Nephron progenitor cell (in vitro differentiated cells): ENCODE measurements around the gene CELF5.
"Not testable (repeated sequence)": the region's sequence is repeated elsewhere in the genome, so short reads cannot be mapped to it uniquely, and the experiment has no call there.

Experiments
- DNase-seq: peaks from one replicate; pipeline ENCODE4 v3.0.0; 2021
- H3K27ac Mint-ChIP-seq: 2 replicates; pipeline ENCODE4 v1.8.0; 2021; ENCODE audit warnings: mild to moderate bottlenecking, moderate library complexity, mixed read lengths
- H3K27me3 Mint-ChIP-seq: 2 replicates; pipeline ENCODE4 v1.8.0; 2021; ENCODE audit warnings: mild to moderate bottlenecking, low read depth, mixed read lengths; ENCODE audit not compliant: poor library complexity
- H3K36me3 Mint-ChIP-seq: 2 replicates; pipeline ENCODE4 v1.8.0; 2021; ENCODE audit warnings: low read depth, mixed read lengths
- H3K4me1 Mint-ChIP-seq: 2 replicates; pipeline ENCODE4 v1.8.0; 2021; ENCODE audit warnings: mixed read lengths
- H3K4me3 Mint-ChIP-seq: 2 replicates; pipeline ENCODE4 v1.8.0; 2021; ENCODE audit warnings: mild to moderate bottlenecking, moderate library complexity, mixed read lengths
- H3K9me3 Mint-ChIP-seq: 2 replicates; pipeline ENCODE4 v1.8.0; 2021; ENCODE audit warnings: mild to moderate bottlenecking, moderate library complexity, mixed read lengths
- TF ChIP-seq, protein P1 (sequence below): fragments of 200-600 bp; sonication (generic); IDR thresholded peaks from 2 replicates; pipeline ENCODE4 v1.5.0; 2021; ENCODE audit warnings: antibody characterized with exemption

CELF5 gene

DNA sequence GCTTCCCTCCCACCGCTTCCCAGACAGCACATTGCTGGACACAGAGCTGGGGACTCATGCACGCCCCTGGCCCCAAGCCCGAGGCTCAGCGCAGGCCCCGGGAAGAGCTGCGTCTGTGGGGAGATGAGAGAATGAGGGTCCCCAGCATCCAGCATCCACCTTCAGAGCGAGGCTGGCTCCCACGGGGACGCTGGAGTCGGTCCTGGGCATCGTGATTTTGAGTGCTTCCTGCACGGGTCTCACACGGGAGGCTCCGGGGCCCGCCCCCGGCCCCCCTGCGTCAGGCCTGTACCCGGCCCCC, 34.0 kb upstream of the CELF5 start:
- Mint-ChIP-seq H3K4me1 (peaks cover 21% of the 10 kb centered on the region), H3K36me3 (peaks cover 14% of the 10 kb centered on the region), H3K27me3 (no peaks in the 10 kb centered on the region), H3K27ac (no peak overlapping the region), H3K9me3 (no peaks in the 10 kb centered on the region), H3K4me3 (no peak overlapping the region)
- no peak for DNase-seq
- TF ChIP-seq, protein P1, sequence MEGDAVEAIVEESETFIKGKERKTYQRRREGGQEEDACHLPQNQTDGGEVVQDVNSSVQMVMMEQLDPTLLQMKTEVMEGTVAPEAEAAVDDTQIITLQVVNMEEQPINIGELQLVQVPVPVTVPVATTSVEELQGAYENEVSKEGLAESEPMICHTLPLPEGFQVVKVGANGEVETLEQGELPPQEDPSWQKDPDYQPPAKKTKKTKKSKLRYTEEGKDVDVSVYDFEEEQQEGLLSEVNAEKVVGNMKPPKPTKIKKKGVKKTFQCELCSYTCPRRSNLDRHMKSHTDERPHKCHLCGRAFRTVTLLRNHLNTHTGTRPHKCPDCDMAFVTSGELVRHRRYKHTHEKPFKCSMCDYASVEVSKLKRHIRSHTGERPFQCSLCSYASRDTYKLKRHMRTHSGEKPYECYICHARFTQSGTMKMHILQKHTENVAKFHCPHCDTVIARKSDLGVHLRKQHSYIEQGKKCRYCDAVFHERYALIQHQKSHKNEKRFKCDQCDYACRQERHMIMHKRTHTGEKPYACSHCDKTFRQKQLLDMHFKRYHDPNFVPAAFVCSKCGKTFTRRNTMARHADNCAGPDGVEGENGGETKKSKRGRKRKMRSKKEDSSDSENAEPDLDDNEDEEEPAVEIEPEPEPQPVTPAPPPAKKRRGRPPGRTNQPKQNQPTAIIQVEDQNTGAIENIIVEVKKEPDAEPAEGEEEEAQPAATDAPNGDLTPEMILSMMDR, result no peak

DNA sequence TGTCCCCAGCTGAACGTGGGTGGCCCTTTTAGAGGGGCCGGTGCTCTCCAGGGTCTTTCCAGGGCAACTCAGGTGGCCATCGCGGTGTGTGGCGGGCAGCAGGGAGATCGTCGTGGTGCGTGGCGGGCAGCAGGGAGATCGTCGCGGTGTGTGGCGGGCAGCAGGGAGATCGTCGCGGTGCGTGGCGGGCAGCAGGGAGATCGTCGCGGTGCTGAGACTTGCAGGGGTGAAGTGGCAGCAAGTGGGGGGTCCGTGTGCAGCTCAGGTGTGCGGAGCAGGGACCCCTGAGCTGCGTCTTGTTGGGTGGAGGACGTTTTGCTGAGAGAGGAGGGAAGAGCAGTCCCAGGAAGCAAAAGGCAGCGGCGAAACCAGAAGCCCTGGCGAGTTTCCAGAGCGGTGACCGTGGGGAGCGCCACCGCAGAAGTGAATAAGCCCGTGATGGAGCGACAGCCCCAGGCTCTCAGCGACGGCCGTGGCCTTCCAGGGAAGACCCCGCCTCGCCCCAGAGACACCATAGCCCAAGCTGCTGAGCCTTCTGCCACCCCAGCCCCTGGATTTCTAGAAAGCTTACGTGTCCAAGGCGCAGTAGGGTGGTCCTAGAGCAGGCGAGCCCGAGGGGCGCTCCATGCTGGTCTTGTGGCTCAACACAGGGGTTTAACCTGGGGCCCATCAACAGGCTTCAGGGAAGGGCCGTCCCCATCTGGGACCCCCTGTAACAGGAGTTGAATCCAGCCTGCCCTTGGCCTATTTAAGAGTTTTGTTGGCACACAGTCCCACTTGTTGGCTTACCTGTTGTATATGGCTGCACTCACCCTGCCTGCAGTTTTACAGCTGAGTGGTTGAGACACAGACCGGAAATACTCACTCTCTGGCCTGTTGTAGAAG, 33.3 kb upstream of the CELF5 start:
- H3K27ac Mint-ChIP-seq, result peak overlapping the region; percentile 96

DNA sequence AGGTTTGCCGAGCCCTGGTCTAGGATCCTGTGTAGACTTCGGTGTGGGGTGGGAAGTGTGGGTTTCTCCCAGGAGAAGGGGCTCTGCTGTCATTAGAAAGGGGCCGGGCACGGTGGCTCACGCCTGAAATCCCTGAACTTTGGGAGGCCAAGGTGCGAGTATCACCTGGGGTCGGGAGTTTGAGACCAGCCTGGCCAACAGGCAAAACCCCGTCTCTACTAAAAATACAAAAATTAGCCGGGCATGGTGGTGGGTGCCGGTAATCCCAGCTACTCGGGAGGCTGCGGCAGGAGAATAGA, 32.7 kb upstream of the CELF5 start:
- H3K9me3 Mint-ChIP-seq, H3K4me3 Mint-ChIP-seq, H3K27me3 Mint-ChIP-seq, H3K27ac Mint-ChIP-seq, DNase-seq: not testable (repeated sequence)
- Mint-ChIP-seq H3K4me1 (peaks cover 17% of the 10 kb centered on the region), H3K36me3 (peaks cover 14% of the 10 kb centered on the region)

More for the DNA sequence above, 33.3 kb upstream of the CELF5 start:
- TF ChIP-seq, protein P1, result no peak
- no peak for DNase-seq
- Mint-ChIP-seq H3K4me3 (no peak overlapping the region), H3K9me3 (no peaks in the 10 kb centered on the region), H3K27me3 (no peaks in the 10 kb centered on the region), H3K4me1 (peaks cover 21% of the 10 kb centered on the region), H3K36me3 (peaks cover 14% of the 10 kb centered on the region)

DNA sequence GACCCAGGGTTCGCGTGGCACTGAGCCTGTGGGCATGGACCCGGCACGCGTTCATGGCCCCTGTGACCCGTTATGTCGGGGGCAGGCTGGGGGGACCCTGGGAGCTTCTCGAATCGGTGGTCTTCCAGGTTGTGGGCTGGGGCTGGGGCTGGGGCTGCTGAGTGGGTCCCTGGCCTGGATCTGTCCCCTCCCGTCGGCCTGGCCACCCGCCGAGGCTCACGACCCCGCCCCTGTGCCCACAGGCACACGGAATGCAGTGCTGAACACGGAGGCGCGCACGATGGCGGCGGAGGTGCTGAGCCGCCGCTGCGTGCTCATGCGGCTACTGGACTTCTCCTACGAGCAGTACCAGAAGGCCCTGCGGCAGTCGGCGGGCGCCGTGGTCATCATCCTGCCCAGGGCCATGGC, 32.2 kb upstream of the CELF5 start:
- TF ChIP-seq, protein P1, result no peak
- no peak for DNase-seq
- Mint-ChIP-seq H3K27ac (no peak overlapping the region), H3K9me3 (no peaks in the 10 kb centered on the region), H3K4me3 (no peak overlapping the region), H3K27me3 (no peaks in the 10 kb centered on the region), H3K4me1 (peaks cover 12% of the 10 kb centered on the region), H3K36me3 (peaks cover 14% of the 10 kb centered on the region)

DNA sequence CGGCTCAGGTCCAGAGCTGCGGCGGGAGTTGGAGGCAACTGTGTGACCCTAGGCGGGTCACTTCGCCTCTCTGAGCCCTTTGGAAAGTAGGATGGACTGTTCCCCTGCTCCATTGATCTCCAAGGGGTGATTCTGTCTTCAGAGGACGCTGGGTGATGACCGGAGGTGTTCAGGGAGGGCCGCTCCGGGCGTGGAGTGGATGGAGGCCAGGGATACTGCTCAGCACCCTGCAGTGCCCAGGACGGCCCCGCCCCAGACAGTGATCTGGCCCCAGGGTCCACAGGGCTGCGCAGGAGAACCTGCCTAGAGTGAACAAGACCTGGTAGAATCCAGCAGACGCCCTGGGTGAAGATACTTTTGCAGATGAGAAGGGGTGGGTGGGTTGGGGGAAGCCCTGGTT, 31.8 kb upstream of the CELF5 start:
- Mint-ChIP-seq H3K27me3 (no peaks in the 10 kb centered on the region), H3K27ac (no peak overlapping the region), H3K9me3 (no peaks in the 10 kb centered on the region), H3K4me3 (no peak overlapping the region), H3K36me3 (peaks cover 14% of the 10 kb centered on the region), H3K4me1 (peaks cover 8% of the 10 kb centered on the region)
- no peak for DNase-seq
- TF ChIP-seq, protein P1, result no peak

DNA sequence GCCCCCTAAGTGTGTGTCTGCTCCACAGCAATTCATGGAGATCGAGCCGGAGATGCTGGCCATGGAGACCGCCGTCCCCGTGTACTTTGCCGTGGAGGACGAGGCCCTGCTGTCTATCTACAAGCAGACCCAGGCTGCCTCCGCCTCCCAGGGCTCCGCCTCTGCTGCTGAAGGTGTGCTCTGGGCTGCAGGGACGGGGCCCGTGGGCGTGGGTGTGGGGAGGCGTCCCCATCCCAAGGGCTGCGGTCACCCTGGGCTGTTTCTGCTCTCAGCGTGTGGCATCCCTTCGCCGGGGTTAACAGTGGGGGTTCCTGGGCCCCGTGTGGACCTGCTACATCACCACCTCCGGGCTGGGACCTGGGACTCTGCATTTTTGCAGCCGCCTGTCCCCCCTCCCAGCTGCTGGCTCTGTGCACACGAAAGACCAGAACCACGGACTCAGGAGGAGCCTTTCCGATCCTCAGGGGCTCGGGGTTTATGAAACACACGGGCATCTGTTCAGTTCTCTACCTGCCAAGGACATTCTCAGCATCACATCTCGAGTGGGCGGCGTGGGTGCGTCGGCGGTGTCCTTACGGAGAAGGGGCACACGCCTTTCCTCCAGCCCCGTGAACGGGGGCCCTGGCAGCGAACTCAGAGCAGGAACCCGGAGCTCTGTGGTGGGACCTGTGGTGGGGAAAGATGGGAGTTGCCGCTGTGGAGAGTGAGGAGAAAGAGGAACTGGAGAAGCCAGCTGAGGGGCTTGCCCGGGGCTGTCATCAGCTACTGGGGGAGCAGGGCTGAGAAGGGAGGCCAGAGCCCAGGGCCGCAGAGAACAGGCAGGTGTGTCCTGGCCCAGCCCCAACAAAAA, 31.0 kb upstream of the CELF5 start:
- Mint-ChIP-seq H3K4me1 (peaks cover 2% of the 10 kb centered on the region), H3K4me3 (no peak overlapping the region), H3K27ac (no peak overlapping the region), H3K9me3 (no peaks in the 10 kb centered on the region), H3K27me3 (no peaks in the 10 kb centered on the region), H3K36me3 (peaks cover 14% of the 10 kb centered on the region)
- DNase-seq, result no peak
- TF ChIP-seq, protein P1, result no peak
